Mesendoderm (in vitro differentiated cells): ENCODE data around the gene CALML3.

Experiments
- DNase-seq: peaks from one replicate; pipeline ENCODE4 v3.0.0; 2013
- H2AK5ac ChIP-seq: 2 replicates; pipeline ENCODE4 v1.6.1; 2013; ENCODE audit warnings: low read length, inconsistent platforms
- H2BK120ac ChIP-seq: 2 replicates; pipeline ENCODE4 v1.6.1; 2013; ENCODE audit warnings: low read depth, mild to moderate bottlenecking, low read length, moderate library complexity, mixed read lengths
- H2BK15ac ChIP-seq: replicated peaks from 2 replicates; pipeline ENCODE4 v1.6.1; 2013; ENCODE audit warnings: low read depth, mild to moderate bottlenecking, moderate library complexity
- H2BK5ac ChIP-seq: 2 replicates; pipeline ENCODE4 v1.6.1; 2013; ENCODE audit warnings: low read length, inconsistent platforms
- H3K18ac ChIP-seq: 2 replicates; pipeline ENCODE4 v1.6.1; 2013; ENCODE audit warnings: mild to moderate bottlenecking, low read length, mixed read lengths
- H3K23ac ChIP-seq: one replicate; pipeline ENCODE4 v1.6.1; 2013; ENCODE audit warnings: low read length
- H3K27ac ChIP-seq: 2 replicates; pipeline ENCODE4 v1.5.1; 2013; ENCODE audit warnings: low read depth, mild to moderate bottlenecking, inconsistent platforms, low read length, moderate library complexity
- H3K27me3 ChIP-seq: 2 replicates; pipeline ENCODE4 v1.6.1; 2013; ENCODE audit warnings: low read length, control low read depth, mild to moderate bottlenecking, inconsistent platforms; ENCODE audit not compliant: insufficient read depth, poor library complexity
- H3K36me3 ChIP-seq: 2 replicates; pipeline ENCODE4 v1.6.1; 2013; ENCODE audit warnings: low read length, inconsistent platforms; ENCODE audit not compliant: control insufficient read depth, insufficient read depth
- H3K4ac ChIP-seq: one replicate; pipeline ENCODE4 v1.6.1; 2013; ENCODE audit warnings: low read depth, mild to moderate bottlenecking, low read length, moderate library complexity
- H3K4me1 ChIP-seq: 2 replicates; pipeline ENCODE4 v1.6.1; 2013; ENCODE audit warnings: low read depth, low read length, inconsistent platforms; ENCODE audit not compliant: control insufficient read depth
- H3K4me2 ChIP-seq: 2 replicates; pipeline ENCODE4 v1.6.1; 2013; ENCODE audit warnings: low read length
- H3K4me3 ChIP-seq: 2 replicates; pipeline ENCODE4 v1.5.1; 2013; ENCODE audit warnings: mild to moderate bottlenecking, low read length
- H3K56ac ChIP-seq: one replicate; pipeline ENCODE4 v1.6.1; 2013; ENCODE audit warnings: low read length
- H3K79me1 ChIP-seq: 2 replicates; pipeline ENCODE4 v1.6.1; 2013; ENCODE audit warnings: low read length, inconsistent platforms
- H3K79me2 ChIP-seq: 2 replicates; pipeline ENCODE4 v1.6.1; 2013; ENCODE audit warnings: mild to moderate bottlenecking, low read length; ENCODE audit not compliant: control insufficient read depth, insufficient read depth
- H3K9ac ChIP-seq: 2 replicates; pipeline ENCODE4 v1.6.1; 2013; ENCODE audit warnings: low read length, inconsistent platforms
- H4K5ac ChIP-seq: one replicate; pipeline ENCODE4 v1.6.1; 2013; ENCODE audit warnings: low read length
- H4K8ac ChIP-seq: one replicate; pipeline ENCODE4 v1.6.1; 2013; ENCODE audit warnings: low read depth, mild to moderate bottlenecking, control low read depth, low read length, moderate library complexity
- WGBS: extraction: QIAGEN DNeasy Blood & Tissue Kit; methylation state at CpG from one replicate; pipeline ENCODE4 v1.1.7; 2013; ENCODE audit warnings: low lambda C conversion rate, missing lambda C conversion rate; ENCODE audit not compliant: insufficient coverage; ENCODE audit errors: extremely low coverage; 5-methylcytosine and 5-hydroxymethylcytosine counted together

The CALML3 gene

DNA sequence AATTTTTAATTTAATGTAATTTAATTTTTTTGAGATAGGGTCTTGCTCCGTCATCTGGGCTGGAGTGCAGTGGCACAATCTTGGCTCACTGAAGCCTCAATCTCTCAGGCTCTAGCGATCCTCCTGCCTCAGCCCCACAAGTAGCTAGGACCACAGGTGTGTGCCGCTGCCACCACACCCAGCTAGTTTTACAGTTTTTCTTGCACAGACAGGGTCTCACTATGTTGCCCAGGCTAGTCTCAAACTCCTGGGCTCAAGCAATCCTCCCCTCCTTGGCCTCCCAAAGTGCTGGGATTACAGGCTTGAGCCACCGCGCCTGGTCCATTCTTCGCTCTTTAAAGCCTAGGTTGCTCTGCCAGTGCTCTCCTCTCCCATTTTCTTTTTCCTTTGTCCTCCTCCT is 12.9 kb downstream of the CALML3 start:
- no peaks in the 10 kb centered on the region for H3K27me3 ChIP-seq
- no peak overlapping the region for H2BK120ac ChIP-seq
- peak overlapping the region; percentile 56 for H4K5ac ChIP-seq
- H3K36me3 ChIP-seq, result no peaks in the 10 kb centered on the region
- H3K4ac ChIP-seq, result no peak overlapping the region
- H3K56ac ChIP-seq, result no peak overlapping the region
- no peak overlapping the region for H3K27ac ChIP-seq
- no peak overlapping the region for H2BK15ac ChIP-seq
- no peaks in the 10 kb centered on the region for H3K4me1 ChIP-seq
- H3K79me2 ChIP-seq, result no peaks in the 10 kb centered on the region
- no peak overlapping the region for H2BK5ac ChIP-seq
- H3K23ac ChIP-seq, result no peak overlapping the region
- H3K9ac ChIP-seq, result no peak overlapping the region
- H3K4me2 ChIP-seq, result no peak overlapping the region
- H3K18ac ChIP-seq, result no peak overlapping the region
- WGBS, result no CpG with 5 or more reads among the region's 6 CpGs
- no peak overlapping the region for H3K4me3 ChIP-seq
- no peak overlapping the region for H2AK5ac ChIP-seq
- H4K8ac ChIP-seq, result no peak overlapping the region
- no peak for DNase-seq
- H3K79me1 ChIP-seq, result no peaks in the 10 kb centered on the region

DNA sequence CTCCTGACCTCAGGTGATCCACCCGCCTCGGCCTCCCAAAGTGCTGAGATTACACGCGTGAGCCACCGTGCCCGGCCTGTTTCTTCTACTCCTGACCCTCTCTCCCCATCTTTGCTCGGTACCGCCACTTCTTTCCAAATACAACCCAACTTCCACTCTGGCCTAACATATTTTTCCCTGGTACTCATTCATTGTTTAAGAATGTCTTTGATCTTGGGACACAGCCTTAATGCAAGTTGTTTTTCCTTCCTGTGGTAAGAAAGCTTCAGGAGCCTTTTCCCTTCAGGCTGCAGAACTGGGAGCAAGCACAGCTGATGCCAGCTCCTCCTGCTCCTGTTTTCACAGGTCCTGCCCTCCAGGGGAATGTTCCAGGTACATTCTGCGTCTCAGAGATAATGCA is 13.7 kb downstream of the CALML3 start:
- Histone ChIP-seq H3K36me3 (no peaks in the 10 kb centered on the region), H2BK5ac (no peak overlapping the region), H2AK5ac (no peak overlapping the region), H3K79me2 (no peaks in the 10 kb centered on the region), H3K9ac (no peak overlapping the region), H3K18ac (no peak overlapping the region), H4K8ac (no peak overlapping the region), H3K4me1 (no peaks in the 10 kb centered on the region), H3K27me3 (no peaks in the 10 kb centered on the region), H2BK15ac (no peak overlapping the region), H3K4ac (no peak overlapping the region), H3K4me2 (no peak overlapping the region), H3K23ac (no peak overlapping the region), H3K56ac (no peak overlapping the region), H3K4me3 (no peak overlapping the region), H4K5ac (no peak overlapping the region), H3K79me1 (no peaks in the 10 kb centered on the region), H3K27ac (no peak overlapping the region), H2BK120ac (no peak overlapping the region)
- DNase-seq, result peak; percentile 64
- WGBS, result no CpG with 5 or more reads among the region's 9 CpGs

DNA sequence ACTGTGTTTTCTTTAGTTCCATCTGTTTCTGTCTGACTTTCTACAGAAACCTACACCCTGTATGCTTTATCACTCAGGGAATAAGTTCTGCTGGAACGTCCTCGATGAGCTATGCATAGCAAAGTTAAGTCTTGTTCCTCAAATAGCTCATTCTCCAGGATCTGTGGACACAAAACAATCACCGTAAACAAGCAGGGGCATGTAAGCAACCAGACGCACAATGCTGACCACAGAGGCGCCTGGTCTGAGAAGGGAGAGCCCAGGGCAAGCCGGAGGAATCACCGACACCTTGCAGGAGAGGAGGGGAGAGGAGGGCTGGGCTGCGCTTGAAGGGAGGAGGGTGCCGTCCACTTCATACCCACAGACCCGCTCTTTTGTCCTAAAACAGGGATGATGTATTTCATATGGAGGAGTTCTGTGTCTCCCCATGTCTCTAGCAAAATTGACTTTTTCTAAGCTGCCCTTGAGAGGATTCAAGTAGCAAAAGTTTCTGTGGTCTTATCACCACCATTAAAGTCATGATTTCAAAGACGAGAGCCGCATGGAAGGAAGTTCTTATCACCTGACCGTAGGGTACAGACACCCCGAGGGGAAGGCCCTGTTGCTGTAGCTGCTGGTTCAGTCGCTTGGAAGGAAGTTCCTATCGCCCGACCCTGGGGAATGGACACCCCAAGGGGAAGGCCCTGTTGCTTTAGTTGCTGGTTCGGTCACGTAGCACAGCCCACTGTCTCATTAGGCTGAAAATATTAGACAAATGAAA is 14.3 kb downstream of the CALML3 start:
- H3K79me1 ChIP-seq, result no peaks in the 10 kb centered on the region
- no peak overlapping the region for H2BK15ac ChIP-seq
- H2BK120ac ChIP-seq, result no peak overlapping the region
- no peak overlapping the region for H3K23ac ChIP-seq
- H3K4me1 ChIP-seq, result no peaks in the 10 kb centered on the region
- no peaks in the 10 kb centered on the region for H3K36me3 ChIP-seq
- no peak overlapping the region for H3K4me2 ChIP-seq
- DNase-seq, result no peak
- peak overlapping the region; percentile 1 for H3K27ac ChIP-seq
- H2AK5ac ChIP-seq, result no peak overlapping the region
- no peak overlapping the region for H4K5ac ChIP-seq
- no CpG with 5 or more reads among the region's 19 CpGs for WGBS
- no peak overlapping the region for H3K56ac ChIP-seq
- no peak overlapping the region for H3K4me3 ChIP-seq
- no peaks in the 10 kb centered on the region for H3K79me2 ChIP-seq
- H3K9ac ChIP-seq, result no peak overlapping the region
- H3K27me3 ChIP-seq, result no peaks in the 10 kb centered on the region
- H4K8ac ChIP-seq, result no peak overlapping the region
- no peak overlapping the region for H2BK5ac ChIP-seq
- H3K18ac ChIP-seq, result no peak overlapping the region
- no peak overlapping the region for H3K4ac ChIP-seq

- Histone ChIP-seq H2BK120ac (no peak overlapping the region), H3K56ac (no peak overlapping the region), H2AK5ac (no peak overlapping the region), H3K36me3 (no peaks in the 10 kb centered on the region), H2BK15ac (no peak overlapping the region), H3K79me2 (no peaks in the 10 kb centered on the region), H3K4ac (no peak overlapping the region), H3K4me2 (no peak overlapping the region), H3K9ac (no peak overlapping the region), H3K4me3 (no peak overlapping the region), H3K23ac (no peak overlapping the region), H2BK5ac (no peak overlapping the region), H3K27me3 (no peaks in the 10 kb centered on the region), H3K18ac (no peak overlapping the region), H3K4me1 (no peaks in the 10 kb centered on the region), H4K8ac (no peak overlapping the region), H4K5ac (no peak overlapping the region), H3K79me1 (no peaks in the 10 kb centered on the region), H3K27ac (no peak overlapping the region)
- no peak for DNase-seq
- WGBS, result no CpG with 5 or more reads among the region's 9 CpGs
These were observed 15.3 kb downstream of the CALML3 start for GRCh38 chr10:5540080-5540479.

DNA sequence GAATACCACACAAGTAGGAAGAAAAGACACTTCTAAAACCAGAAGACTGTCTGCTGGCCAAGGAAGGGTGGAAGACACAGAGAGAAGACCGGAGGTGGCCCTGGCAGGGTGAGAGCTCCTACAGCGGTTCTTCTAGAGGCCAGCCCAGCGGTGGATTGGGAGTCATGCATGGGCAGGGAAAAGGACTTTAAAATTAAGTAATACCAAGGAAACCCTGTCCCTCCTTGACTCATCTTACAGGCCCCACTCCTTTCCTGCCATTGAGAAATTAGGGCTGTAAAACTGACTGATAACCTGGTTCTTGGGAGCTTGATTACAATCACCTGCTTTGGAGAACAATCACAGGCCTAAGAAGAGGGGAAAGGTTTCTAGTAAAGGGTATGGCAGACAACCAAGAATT is 16.1 kb downstream of the CALML3 start:
- Histone ChIP-seq H3K79me1 (no peaks in the 10 kb centered on the region), H3K27me3 (no peaks in the 10 kb centered on the region), H3K23ac (no peak overlapping the region), H2BK120ac (no peak overlapping the region), H4K8ac (no peak overlapping the region), H3K79me2 (no peaks in the 10 kb centered on the region), H2BK5ac (no peak overlapping the region), H2BK15ac (no peak overlapping the region), H3K36me3 (no peaks in the 10 kb centered on the region), H2AK5ac (no peak overlapping the region), H3K27ac (no peak overlapping the region), H4K5ac (no peak overlapping the region), H3K18ac (no peak overlapping the region), H3K4me2 (no peak overlapping the region), H3K4ac (no peak overlapping the region), H3K4me3 (no peak overlapping the region), H3K56ac (no peak overlapping the region), H3K9ac (no peak overlapping the region), H3K4me1 (no peaks in the 10 kb centered on the region)
- no CpG with 5 or more reads among the region's 3 CpGs for WGBS
- no peak for DNase-seq

DNA sequence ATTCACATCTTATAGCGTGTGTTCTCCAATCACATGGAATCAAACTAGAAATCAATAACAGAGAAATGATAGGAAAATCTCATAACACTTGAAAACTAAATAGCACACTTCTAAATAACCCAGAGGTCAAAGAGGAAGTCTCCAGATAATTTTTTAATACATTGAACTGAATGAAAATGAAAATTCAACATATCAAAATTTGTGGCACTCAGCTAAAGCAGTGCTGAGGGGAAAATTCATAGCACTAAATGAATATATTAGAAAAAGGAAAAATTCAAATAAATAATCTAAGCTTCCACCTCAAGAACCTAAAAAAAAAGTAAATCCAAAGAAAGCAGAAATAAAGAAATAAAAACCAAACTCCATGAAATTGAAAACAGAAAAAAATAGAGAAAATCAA is 17.3 kb downstream of the CALML3 start:
- H3K4me1 ChIP-seq, result no peaks in the 10 kb centered on the region
- no peak overlapping the region for H3K4ac ChIP-seq
- no peak overlapping the region for H2BK5ac ChIP-seq
- H3K4me3 ChIP-seq, result no peak overlapping the region
- H3K9ac ChIP-seq, result no peak overlapping the region
- DNase-seq, result no peak
- no peak overlapping the region for H3K23ac ChIP-seq
- no peak overlapping the region for H3K56ac ChIP-seq
- no peak overlapping the region for H3K4me2 ChIP-seq
- no peaks in the 10 kb centered on the region for H3K36me3 ChIP-seq
- H3K27ac ChIP-seq, result no peak overlapping the region
- H3K79me2 ChIP-seq, result no peaks in the 10 kb centered on the region
- no peak overlapping the region for H4K8ac ChIP-seq
- H3K18ac ChIP-seq, result no peak overlapping the region
- H3K27me3 ChIP-seq, result no peaks in the 10 kb centered on the region
- no peak overlapping the region for H4K5ac ChIP-seq
- H3K79me1 ChIP-seq, result no peaks in the 10 kb centered on the region
- H2BK15ac ChIP-seq, result no peak overlapping the region
- H2BK120ac ChIP-seq, result no peak overlapping the region
- no peak overlapping the region for H2AK5ac ChIP-seq
- WGBS, result no CpG with 5 or more reads among the region's 1 CpG
